ENCODE data around the gene EIF3D. TPM values are rescaled to one million over a fixed set of nuclear protein-coding genes. Genes with fewer than 3 reads are reported as not detected.

Gene EIF3D, protein sequence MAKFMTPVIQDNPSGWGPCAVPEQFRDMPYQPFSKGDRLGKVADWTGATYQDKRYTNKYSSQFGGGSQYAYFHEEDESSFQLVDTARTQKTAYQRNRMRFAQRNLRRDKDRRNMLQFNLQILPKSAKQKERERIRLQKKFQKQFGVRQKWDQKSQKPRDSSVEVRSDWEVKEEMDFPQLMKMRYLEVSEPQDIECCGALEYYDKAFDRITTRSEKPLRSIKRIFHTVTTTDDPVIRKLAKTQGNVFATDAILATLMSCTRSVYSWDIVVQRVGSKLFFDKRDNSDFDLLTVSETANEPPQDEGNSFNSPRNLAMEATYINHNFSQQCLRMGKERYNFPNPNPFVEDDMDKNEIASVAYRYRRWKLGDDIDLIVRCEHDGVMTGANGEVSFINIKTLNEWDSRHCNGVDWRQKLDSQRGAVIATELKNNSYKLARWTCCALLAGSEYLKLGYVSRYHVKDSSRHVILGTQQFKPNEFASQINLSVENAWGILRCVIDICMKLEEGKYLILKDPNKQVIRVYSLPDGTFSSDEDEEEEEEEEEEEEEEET
- 291 and 317 TPM in 2 replicates for total RNA-seq

GRCh38 chr22:36528795-36529751 lies at the start of gene EIF3D:
Gene EIF3D, minus strand, starts transcription at chr22:36529166. Its CDS starts 3,045 bp downstream, at chr22:36526121.
- peak; percentile 99 to 100 for DNase-seq (ENCODE audit: low read depth in 2 of 2)

DNA sequence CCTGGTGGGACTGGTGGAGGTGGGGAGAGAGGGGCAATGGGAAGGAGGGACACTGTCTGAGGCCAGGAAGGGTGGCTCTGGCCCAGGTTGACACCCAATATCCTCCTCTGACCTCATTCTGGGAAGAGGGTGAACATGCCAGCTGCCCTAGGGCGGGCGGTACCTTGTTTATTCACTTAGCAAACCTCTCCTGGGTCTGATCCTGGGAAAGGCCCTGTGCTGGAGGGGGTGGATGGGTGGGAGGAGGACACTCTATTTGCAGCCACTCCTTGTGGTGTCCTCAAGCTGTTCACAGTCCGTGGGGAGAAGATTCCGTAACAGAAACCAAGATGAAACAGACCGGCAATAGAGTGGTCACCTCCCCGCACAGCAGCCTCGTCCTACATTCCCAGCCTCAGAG lies 49.7 kb upstream of the EIF3D start:
- no peak for DNase-seq (ENCODE audit: low read depth in 2 of 2)

- no peak for DNase-seq (ENCODE audit: low read depth in 2 of 2)
Observed at GRCh38 chr22:36577019-36577418, 48.1 kb upstream of the EIF3D start.

DNA sequence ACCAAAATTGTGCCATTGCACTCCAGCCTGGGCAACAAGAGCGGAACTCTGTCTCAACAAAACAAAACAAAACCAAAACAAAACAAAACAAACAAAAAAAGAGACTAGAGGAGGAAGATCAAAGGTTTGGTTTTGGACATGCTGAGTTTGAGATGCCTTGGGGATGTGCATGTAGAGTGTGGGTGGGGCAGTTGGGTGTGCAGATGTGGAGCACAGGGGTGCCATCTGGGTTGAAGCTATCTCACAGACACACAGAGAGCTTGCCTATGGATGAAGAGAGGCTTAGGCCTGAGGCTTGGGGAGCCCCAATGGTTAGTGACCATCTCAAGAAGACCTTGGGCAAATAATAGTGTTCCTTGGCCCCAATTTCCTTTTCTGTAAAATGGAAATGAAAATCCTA lies 45.8 kb upstream of the EIF3D start:
- no peak for DNase-seq (ENCODE audit: low read depth in 2 of 2)

GRCh38 chr22:36573815-36574363 lies 44.9 kb upstream of the EIF3D start:
- DNase-seq (ENCODE audit: low read depth in 2 of 2) = no peak

DNA sequence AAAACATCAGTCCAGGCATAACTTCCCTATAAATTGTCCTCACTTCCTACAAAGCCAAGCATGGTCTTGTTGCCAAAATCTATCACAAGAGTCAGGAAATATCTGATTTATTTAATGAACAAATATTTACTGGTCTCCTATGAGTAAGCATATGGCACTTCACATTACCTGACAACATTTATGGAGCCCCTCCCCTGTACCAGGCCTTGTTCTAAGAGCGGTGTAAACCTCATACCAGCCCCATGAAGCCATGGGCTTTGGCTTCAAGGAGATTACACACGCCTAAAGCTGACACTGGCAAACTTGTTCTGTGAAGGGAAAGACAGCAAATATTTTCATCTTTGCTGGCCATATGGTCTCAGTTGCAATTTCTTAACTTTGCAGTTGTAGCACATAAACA lies 43.0 kb upstream of the EIF3D start:
- DNase-seq (ENCODE audit: low read depth in 2 of 2) = no peak

DNA sequence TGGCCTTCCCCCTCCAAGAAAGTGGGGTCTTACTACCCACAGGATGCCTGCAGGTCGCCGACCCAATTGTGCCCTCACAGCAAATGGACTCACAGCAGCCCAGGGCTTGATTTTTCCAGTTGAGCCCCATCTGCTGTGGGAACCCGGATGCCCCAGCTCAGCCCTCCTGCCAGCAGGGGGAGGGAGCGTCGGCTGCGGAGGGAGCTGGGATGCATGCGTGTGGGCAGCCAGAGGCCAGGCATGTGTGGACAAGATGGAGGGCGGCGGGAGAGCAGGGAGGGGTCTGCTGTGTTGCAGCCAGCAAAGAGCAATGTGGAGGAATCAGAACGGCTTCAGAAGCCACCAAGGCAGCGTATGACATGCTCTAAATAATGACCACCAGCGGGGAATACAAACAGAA lies 41.0 kb upstream of the EIF3D start:
- DNase-seq (ENCODE audit: low read depth in 2 of 2) = peak; percentile 41 to 57

- no peak for DNase-seq (ENCODE audit: low read depth in 2 of 2)
Observed at GRCh38 chr22:36568846-36569245, 39.9 kb upstream of the EIF3D start.

DNA sequence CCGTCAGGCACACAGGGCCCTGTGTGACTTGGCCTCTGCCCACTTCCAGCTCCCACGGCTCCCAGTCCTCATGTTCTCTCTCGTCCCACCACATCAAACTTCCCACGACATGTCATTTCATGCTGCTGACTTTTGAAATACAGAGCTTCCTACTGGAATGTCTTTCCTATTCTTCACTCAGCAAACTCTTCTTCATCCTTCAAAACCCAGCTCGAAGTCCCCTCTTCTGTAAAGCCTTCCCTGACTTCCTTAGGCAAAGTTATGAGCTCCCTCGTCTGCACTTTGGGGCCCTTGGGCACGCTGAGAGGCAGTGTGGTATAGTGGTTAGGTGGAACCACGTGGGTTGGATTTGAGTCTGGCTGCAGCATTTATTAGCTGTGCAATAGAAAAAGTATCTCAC lies 37.8 kb upstream of the EIF3D start:
- DNase-seq (ENCODE audit: low read depth in 2 of 2) = no peak

DNA sequence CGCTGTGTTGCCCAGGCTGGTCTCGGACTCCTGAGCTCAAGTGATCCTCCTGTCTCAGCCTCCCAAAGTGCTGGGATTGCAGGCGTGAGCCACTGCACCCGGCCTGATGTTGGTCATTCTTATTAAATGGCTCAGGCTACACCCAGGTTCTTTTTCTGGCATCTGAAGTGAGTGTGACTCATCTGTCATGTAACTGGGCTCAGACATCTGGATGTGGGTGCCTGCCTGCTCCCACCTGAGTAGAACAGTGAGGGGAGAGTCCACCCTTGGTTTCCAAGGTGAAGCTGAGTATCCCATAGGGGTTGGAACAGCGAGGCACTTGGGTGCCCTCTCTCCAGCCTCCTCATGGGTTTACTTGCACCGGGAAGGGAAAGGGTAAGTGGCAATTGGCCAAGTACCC lies 36.7 kb upstream of the EIF3D start:
- DNase-seq (ENCODE audit: low read depth in 2 of 2) = no peak

DNA sequence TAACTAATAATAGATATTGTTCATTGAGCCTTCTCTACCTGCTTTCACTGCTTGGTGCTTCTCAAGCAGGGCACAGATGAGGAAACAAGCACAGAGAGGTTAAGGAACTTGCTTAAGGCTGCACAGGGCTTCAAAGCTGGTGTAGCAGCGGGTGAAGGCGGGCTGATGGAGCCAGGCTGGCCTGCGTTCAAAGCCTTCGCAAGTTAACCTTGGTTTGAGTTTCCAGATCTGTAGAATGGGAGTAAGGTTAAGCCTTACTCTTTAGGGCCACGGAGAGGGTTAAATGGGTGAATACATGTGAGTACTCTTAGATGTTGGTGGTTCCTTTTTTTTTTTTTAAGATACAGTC lies 36.2 kb upstream of the EIF3D start:
- no peak for DNase-seq (ENCODE audit: low read depth in 2 of 2)

GRCh38 chr22:36564422-36565158 lies 35.6 kb upstream of the EIF3D start:
- DNase-seq (ENCODE audit: low read depth in 2 of 2) = no peak

DNA sequence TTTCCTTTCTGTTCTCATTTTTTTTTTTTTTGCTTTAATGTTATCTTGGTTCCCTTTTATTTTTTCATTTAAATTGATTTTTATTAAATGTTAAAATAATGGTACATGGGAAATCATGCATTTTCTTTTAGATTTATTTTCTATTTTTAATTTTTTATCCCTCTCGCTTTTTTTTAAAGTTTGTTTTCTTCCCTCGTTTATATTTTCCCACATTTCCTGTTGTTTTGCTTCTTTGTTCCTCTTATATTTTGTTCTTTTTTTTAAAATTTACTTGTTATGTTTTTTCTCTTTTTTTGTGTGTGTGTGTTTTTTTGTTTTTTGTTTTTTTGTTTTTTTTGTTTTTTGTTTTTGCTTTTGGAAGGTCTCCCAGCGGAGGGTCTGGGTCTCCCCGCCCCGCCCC lies 34.9 kb upstream of the EIF3D start:
- no peak for DNase-seq (ENCODE audit: low read depth in 2 of 2)

DNA sequence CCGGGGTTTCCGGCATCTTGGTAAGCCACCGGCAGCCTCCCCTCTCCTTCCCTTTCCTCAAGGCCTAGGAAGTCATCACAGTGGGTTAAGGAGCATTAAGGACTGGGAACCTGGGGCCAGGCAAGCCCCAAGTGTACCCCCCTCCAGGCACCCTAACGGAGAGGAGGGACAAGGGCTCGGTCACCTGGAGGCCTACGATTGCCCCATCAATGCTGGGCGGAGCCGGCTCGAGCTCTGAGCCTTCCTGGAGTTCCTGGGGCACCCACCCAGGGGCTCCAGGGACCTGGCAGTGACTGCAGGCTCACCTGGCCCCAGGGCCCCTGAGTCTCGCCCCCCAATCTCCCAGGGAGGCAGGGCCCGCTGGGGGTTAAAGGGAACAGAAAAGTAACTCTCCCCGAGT lies 34.5 kb upstream of the EIF3D start:
- DNase-seq (ENCODE audit: low read depth in 2 of 2) = no peak

- no peak for DNase-seq (ENCODE audit: low read depth in 2 of 2)
Observed at GRCh38 chr22:36563001-36563400, 34.0 kb upstream of the EIF3D start.

- peak; percentile 79 to 80 for DNase-seq (ENCODE audit: low read depth in 2 of 2)
Observed at GRCh38 chr22:36562261-36562835, 33.4 kb upstream of the EIF3D start.

DNA sequence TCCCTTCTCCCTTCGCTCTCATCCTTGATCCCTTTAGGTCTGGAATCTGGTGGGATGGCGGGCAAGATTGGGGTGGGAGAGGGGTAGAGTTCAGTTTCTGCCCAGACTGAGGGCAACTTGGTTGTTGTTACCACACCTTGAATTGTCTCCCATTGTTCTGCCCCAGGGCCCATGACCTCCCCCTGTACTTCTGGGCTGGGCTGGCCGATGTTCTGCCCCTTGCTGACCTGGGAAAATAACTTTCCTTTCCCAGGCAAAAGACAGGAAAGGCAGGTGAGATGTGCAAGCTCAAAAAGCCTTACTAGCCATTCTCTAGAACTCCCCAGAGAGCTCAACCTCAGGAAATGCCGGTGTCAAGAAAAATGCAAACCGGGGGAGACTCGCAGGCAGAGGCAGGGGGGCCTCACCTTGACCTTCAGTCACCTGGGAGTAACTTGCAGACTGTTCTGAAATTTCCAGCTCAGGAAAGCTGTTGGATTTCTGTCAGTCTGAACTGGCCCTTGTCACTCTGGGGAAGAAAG lies 32.4 kb upstream of the EIF3D start:
- no peak for DNase-seq (ENCODE audit: low read depth in 2 of 2)

- no peak for DNase-seq (ENCODE audit: low read depth in 2 of 2)
Observed at GRCh38 chr22:36560001-36560400, 31.0 kb upstream of the EIF3D start.

GRCh38 chr22:36554098-36554497 lies 25.1 kb upstream of the EIF3D start:
- no peak for DNase-seq (ENCODE audit: low read depth in 2 of 2)

DNA sequence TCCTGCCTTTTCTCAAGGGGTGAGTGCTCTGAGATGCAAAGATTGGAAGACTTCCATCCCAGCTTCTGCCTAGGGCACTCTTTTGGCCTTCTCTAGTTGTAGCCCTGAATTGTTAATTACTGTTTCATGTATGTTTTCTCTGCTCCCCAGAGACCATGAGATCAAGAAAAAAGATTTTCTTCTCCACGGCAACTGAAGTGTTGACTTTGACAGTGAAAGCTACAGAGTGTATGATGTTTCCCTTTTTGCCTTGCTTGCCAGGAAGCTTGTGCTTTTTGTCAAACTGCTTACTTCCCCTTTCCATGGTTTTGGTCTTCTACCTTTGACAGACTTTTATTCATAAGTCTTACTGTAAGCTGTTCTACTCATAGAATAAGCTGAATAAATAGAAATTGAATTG lies 23.3 kb upstream of the EIF3D start:
- no peak for DNase-seq (ENCODE audit: low read depth in 2 of 2)

Data from lung microvascular endothelial cell (primary cell).